Uterus (tissue), 4 donors: Measurements from ENCODE around the gene CYP2C8. TPM values are rescaled to one million over a fixed set of nuclear protein-coding genes. Genes with fewer than 3 reads are reported as not detected.
"Not testable (repeated sequence)": the region's sequence is repeated elsewhere in the genome, so short reads cannot be mapped to it uniquely, and the experiment has no call there.

Experiments
- DNase-seq, 2 donors: peaks; one replicate each; pipeline ENCODE4 v3.0.0-alpha.2; 2019 to 2020
- H3K27ac ChIP-seq, 2 donors: fragments of 200-600 bp; sonication (generic); 1 replicate in 1 of 2; 2 replicates in 1 of 2; pipeline ENCODE4 v1.5.1; 2016 to 2018
- H3K27me3 ChIP-seq, 2 donors: fragments of 200-600 bp; sonication (generic); one replicate each; pipeline ENCODE4 v1.5.1; 2018 to 2019; ENCODE audit warnings: control low read depth in 1 of 2
- H3K36me3 ChIP-seq, 2 donors: fragments of 200-600 bp; sonication (generic); one replicate each; pipeline ENCODE4 v1.5.1; 2019; ENCODE audit warnings: control low read depth in 1 of 2
- H3K4me1 ChIP-seq, 2 donors: fragments of 200-600 bp; sonication (generic); one replicate each; pipeline ENCODE4 v1.5.1; 2018 to 2019; ENCODE audit warnings: control low read depth in 1 of 2
- H3K4me3 ChIP-seq, 2 donors: fragments of 200-600 bp; sonication (generic); 1 replicate in 1 of 2; 2 replicates in 1 of 2; pipeline ENCODE4 v1.5.1; 2018 to 2019; ENCODE audit warnings: mild to moderate bottlenecking in 1 of 2
- H3K9me3 ChIP-seq, 2 donors: fragments of 200-600 bp; sonication (generic); one replicate each; pipeline ENCODE4 v1.5.1; 2019; ENCODE audit warnings: control low read depth in 1 of 2
- CTCF ChIP-seq, 4 experiments: fragments of 200-600 bp in 2 of 4; fragments of 450-650 bp in 2 of 4; sonication (generic) in 2 of 4; IDR thresholded peaks; one replicate each; pipeline ENCODE4 v1.5.1; 2016 to 2019; ENCODE audit warnings: antibody characterized with exemption in 4 of 4, mild to moderate bottlenecking in 2 of 4, moderate library complexity in 1 of 4
- POLR2A ChIP-seq, 2 donors: fragments of 450-650 bp; IDR thresholded peaks; one replicate each; pipeline ENCODE4 v1.6.1; 2016; ENCODE audit warnings: antibody characterized with exemption in 2 of 2, mild to moderate bottlenecking in 1 of 2, moderate library complexity in 1 of 2
- intact Hi-C: fragments of 100-400 bp; cut with DNase I; formaldehyde crosslinking; loops from one replicate; pipeline ENCODE4 v1.15.1; 2023; ENCODE audit warnings: low total_unique reads
- total RNA-seq, 4 donors: library from RNA; depleted of rRNA in 3 of 4; stranded (reverse); fragments of >200 nt in 3 of 4; gene quantifications; one replicate each; pipeline versions ENCODE4 v1.1.0 to v1.2.4, GENCODE V29; 2014 to 2023
- donor health status: DM: yes; HTN: yes; CAD: no.

CYP2C8 gene
- total RNA-seq, 4 donors from 2014 or later, result 0.26 to 1.0 (median 0.46) TPM; not detected in 1

- intact Hi-C loops, result no loop called here
- no peak for DNase-seq
- Histone ChIP-seq H3K27ac (no peak overlapping the region), H3K36me3 (no peaks in the 10 kb centered on the region), H3K4me3 (no peak overlapping the region), H3K4me1 (no peaks in the 10 kb centered on the region), H3K27me3 (no peaks in the 10 kb centered on the region), H3K9me3 (no peaks in the 10 kb centered on the region)
- no peak for TF ChIP-seq POLR2A (IDR thresholded peaks at IDR 0.05)
- TF ChIP-seq CTCF (IDR thresholded peaks at IDR 0.05), result no peak
Observed at GRCh38 chr10:95077556-95077955, 8.3 kb upstream of the CYP2C8 start.

DNA sequence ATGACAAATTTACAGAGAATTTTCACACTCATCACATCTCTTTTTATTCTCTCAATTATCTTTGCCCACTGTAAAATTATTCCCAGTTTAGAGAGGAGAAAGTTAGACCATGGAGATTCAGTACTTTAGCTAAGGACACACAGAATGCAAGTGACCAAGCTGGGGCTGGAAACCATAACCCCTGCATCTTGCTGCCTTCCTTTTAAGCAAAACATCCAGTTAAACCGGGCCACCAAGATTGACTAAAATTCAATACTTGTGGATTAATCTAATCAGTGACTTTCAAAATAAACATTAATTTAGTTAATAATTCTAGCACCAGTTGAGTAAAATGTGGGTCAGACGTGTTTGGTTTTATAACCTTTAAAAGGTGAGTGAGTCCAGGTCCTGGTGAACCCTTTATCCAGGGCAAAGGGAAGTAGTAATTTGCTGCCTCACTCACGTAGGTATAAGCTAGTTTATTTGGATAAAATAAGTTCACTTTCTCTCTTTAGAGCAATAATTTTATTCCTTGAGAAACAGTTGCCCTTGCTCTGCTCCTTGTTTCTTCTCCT lies 1.9 kb upstream of the CYP2C8 start:
- no peak for TF ChIP-seq CTCF (IDR thresholded peaks at IDR 0.05)
- TF ChIP-seq POLR2A (IDR thresholded peaks at IDR 0.05), result no peak
- Histone ChIP-seq H3K9me3 (no peaks in the 10 kb centered on the region), H3K27me3 (no peaks in the 10 kb centered on the region), H3K4me1 (no peaks in the 10 kb centered on the region), H3K27ac (no peak overlapping the region), H3K4me3 (no peak overlapping the region), H3K36me3 (no peaks in the 10 kb centered on the region)
- intact Hi-C loops, result no loop called here
- DNase-seq, result no peak

GRCh38 chr10:95064125-95064524 lies 5.2 kb downstream of the CYP2C8 start:
- H3K9me3 ChIP-seq, H3K4me1 ChIP-seq, intact Hi-C loops, H3K27ac ChIP-seq, H3K36me3 ChIP-seq, H3K4me3 ChIP-seq, H3K27me3 ChIP-seq, DNase-seq: not testable (repeated sequence)

GRCh38 chr10:95056744-95057363 lies 12.4 kb downstream of the CYP2C8 start:
- no peaks in the 10 kb centered on the region for H3K4me1 ChIP-seq
- TF ChIP-seq POLR2A (IDR thresholded peaks at IDR 0.05) (no peak), CTCF (IDR thresholded peaks at IDR 0.05) (no peak)
- H3K27me3 ChIP-seq, result no peaks in the 10 kb centered on the region
- intact Hi-C loops, result no loop called here
- H3K4me3 ChIP-seq, result no peak overlapping the region
- no peaks in the 10 kb centered on the region for H3K9me3 ChIP-seq
- no peak overlapping the region for H3K27ac ChIP-seq
- DNase-seq, result no peak
- no peaks in the 10 kb centered on the region for H3K36me3 ChIP-seq

DNA sequence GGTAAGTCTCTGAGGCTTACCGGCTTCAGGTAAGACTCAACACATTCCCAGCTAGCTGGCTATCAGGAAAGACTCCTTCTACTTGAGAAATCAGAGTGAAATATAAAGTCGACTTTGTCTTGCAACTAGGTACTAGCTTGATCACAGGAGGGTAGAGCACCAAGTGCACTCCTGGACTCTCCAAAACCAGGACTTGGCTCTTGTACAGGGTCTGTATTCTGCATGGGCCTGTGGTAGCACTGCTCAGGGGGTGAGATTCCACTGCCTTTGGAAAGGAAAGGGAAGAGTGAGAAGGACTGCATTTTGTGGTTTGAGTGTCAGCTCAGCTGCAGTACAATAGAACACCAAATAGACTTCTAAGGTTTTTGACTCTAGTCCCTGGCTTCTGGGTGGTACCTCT lies 19.4 kb downstream of the CYP2C8 start:
- TF ChIP-seq CTCF (IDR thresholded peaks at IDR 0.05), result no peak
- no peak for TF ChIP-seq POLR2A (IDR thresholded peaks at IDR 0.05)
- no peaks in the 10 kb centered on the region for H3K4me1 ChIP-seq

More for the DNA sequence above, 19.4 kb downstream of the CYP2C8 start:
- intact Hi-C loops, result no loop called here
- H3K27me3 ChIP-seq, result no peaks in the 10 kb centered on the region
- no peak overlapping the region for H3K27ac ChIP-seq
- no peak overlapping the region for H3K4me3 ChIP-seq
- H3K36me3 ChIP-seq, result no peaks in the 10 kb centered on the region
- H3K9me3 ChIP-seq, result no peaks in the 10 kb centered on the region
- DNase-seq, result no peak
